NCI-H2227 treated with DMSO at 0.1 percent for 48 hours (cell line): ENCODE measurements around the gene FAM78B.

ENCODE experiments used
- DNase-seq: peaks from one replicate; lab custom pipeline; 2025; lab: John Stamatoyannopoulos, UW

FAM78B gene

DNA sequence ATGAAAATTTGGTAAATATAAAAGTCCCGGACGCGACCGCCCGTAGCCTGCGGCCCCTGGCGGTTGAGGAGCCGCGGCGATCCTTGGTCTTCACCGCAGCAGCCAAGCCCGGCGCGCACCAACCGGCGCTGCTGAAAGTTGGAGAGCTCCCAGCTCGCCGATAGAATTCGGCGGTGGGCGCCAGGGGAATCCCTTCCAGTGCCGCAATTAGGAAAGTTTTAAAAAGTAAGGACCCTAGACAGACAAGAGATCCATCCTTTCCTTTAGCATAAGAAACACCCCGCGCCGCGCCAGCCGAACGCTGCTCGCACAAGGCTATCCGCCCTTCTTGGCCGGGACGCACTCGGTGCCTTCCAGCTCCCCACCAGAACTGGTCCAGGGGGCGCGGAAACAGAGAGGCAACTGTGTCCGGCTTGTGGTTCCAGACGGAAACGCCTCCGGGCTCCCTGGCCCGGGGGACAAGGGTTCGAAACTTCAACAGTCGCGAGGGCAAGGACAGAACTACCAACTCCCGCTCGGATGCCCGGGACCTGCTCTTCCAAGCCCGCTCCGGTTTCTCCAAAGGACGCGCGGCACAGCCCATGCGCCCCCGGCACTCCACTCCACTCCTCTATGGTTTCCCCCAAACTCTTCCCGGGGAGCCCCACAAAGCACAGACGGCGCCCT, 1.7 kb downstream of the FAM78B start:
- peak; percentile 17 for DNase-seq

DNA sequence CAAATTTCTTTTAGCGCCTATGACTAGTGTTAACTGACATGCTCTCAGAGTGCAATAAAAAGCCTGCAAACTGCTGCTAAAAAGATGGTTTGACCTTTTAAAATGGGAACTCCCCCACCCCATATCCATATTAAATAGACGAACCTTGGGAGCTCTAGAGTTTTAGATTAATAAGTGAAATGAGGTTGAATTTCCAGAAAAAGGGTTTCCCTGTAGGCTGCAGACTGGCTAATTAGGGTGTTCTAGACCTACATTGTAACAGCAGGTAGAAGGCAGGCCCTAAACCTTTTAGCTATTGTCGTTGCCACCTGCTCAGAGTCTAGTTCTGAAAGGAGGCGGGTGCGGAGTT, 2.2 kb downstream of the FAM78B start:
- no peak for DNase-seq

DNA sequence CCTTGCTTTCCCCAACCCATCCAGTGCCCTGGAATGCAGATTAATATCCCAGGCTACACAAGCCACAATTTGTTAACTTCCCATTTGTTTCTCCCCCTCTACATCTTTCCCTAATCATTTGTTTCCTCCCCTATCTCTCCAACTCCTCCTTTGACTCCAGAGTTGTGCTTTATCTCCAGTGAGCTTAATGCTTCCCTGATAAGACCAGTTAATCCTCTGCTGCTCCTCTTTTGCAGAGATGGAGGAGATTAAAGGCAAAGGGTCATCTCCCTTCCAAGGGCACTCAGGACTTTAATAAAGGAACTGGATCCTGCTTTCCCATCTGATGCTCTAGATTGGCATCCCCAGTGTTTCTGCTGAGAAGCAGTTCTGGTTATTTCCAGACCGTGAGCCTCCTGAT, 7.1 kb downstream of the FAM78B start:
- DNase-seq, result no peak

DNA sequence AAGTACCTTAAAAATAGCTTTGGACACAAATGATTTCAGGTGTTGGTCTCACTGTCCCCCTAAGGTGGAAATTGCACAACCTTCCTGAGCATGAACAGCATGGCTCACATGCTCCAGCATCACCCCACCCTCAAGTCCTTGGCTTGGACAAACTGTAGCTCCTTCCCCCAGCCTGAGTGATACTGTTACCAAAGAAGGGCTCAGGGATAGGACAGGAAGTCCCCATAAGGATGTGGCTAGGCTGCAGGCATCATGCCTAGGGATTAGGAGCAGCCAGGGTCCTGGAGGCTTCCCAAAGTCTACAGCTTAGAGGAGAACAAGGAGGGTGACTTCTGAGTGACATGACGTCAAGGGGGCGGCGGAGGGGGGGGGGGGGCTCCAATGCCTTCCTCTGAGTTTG, 10.1 kb downstream of the FAM78B start:
- DNase-seq, result no peak

DNA sequence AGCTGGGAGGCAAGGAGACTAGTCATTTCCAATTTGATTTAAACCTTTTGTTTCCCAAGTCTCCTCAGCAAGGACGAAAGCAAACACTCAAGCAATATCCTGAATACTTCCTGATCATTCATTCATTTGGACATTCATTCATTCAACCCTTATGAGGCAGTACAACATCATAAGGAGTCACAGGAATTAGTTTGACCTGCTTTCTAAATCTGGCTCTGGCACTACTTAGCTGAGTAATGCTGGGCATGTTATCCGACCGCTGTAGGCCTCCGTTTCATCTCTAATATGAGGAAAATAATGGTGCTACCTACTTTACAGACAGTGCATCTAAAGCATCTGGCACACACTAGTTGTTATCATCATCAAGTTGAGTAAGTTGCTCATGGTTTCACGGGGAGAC, 11.7 kb downstream of the FAM78B start:
- no peak for DNase-seq

DNA sequence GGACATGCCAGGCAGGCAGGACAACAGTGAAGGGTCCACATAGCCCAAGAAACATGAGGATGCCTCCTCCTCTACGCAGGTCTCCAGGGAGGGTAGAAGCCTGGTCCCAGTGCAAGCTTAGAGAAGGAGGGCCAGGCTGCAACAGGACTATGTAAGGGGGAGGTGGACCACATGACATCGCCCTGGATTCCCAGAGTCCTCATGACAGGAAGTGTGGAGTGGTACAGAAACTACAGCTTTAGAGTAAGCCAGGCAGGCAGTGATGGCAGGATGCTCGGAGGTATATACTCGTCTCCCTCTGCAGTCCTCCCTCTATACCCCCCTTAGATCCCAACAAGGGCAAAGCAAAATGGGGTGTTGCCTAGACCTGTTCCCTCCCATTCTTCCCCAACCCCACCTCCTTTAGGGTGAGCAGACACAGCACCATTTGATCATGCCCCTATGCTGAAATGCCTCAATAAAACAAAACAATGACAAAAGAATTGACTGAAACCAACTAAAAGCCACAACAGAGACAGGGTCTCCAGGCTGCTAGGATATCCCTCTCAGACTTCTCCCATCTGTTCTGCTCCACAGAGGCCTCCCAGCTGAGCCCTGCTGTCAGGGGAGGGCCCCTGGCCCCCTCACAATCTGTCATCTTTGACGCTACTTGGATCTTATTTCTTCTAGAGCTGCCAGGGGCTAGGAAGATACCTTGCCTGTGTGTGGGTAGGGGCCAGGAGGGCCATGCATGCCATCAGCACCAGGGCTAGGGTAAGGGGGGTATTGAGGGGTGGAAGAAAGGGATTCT, 13.1 kb downstream of the FAM78B start:
- no peak for DNase-seq

DNA sequence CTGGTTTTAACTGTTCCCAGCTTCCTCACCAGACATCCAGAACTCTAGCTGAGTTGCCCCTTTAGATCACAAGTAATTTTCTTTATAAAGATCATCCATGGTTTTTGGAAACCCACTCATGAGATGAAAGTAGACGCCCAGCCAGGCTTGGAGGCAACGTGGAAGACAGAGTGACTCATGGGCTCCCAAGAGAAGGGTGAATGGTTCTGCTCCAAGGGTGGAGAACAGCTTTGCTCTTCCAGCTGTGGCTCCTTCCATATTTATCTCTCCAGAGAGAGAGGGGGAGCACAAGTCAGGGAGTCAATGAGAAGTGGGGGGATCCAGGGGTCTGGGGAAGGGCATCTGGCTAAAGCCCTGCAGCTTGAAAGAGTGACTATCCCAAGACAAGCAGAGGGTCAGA, 13.8 kb downstream of the FAM78B start:
- DNase-seq, result no peak

DNA sequence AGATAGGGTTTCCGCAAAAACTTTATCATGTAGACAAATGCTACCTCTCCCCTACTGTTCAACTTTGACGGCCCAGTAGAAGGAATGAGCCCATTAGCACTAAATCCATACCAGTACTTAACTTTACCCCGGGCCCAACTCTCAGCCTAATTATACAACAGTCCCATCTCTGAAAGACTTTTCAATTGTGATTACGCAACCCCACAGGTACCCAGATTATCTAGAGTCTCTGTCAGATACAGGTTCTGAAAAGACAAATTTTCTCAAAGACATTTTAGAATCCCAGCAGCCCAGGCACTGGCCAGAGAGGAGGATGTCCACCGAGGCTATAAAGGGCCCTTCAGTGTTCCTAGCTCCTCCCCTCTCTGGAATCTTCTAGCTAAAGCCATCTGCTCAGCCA, 15.0 kb downstream of the FAM78B start:
- DNase-seq, result no peak

DNA sequence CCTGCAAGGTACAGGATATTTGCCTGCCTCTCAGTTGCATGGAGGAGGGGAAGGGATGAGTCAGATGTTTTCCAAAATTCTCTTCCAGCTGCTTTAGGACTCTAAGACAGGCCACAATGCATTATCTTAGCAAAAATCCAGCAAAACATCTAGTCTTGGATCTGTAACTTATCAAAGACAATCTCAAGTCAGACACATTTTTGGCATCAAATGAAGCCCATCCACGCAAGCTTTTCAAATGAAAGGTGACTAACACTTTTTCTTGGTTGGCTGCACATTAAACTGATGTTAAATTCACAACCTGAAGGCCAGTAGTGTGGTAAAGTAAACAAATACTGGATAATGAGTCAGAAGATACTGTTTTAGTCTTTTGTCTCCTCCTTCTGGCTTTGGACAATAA, 21.3 kb downstream of the FAM78B start:
- DNase-seq, result no peak

DNA sequence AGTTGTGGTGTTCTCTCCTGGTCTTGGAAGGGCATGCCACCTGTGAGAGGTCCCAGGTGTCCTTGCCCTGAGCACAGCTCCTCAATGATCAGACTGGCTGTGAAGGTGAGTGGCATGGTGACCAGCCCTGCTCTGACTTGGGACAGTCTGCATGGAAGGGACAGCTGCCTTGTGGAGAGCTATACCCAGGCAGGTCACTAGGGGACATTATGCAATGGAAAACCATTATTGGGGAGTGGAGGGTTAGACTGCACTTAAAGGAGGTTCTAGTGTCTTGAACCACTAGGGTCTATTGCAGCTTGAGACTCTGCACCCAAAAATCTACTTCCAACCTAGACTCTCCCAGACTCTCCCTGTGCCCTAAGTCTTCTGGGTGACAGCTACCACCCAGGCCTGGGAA, 24.8 kb downstream of the FAM78B start:
- DNase-seq, result no peak

DNA sequence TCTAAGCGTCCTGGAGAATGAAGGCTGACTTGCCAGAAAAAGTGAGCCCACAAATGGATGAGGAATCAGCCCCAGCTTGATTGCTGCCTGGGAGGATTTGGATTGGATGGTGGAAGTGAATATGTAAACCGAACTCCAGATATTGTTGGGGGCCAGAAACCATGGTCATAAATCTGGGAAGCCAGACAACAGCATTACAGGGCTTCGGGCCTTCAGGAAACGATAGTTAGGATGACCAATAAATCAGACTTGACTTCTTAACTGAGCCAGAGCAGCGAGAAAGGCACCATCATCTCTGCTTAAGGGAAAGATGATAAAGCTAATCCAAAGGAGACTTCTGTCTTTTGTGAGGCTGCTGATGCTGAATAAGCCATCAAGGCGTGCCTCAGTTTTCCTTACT, 26.6 kb downstream of the FAM78B start:
- DNase-seq, result no peak

DNA sequence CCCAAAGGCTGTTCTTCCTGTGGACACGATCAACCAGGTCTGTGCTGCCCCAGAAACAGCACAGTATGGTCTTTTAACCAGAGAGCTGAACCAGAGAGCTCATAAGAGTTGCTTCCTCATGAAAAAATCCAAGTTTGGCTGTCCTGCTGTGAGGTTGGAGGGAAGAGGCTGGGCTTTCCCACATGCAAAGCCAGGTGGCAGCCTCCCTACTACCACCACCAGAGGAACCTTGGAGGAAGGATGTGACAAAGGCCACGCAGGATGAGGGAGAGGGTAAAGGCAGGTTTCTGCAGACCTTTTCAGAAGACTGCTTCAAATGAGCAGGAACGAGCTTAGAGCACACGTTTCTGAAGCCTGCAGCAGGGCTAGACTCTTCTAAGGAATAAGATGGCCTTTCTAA, 27.1 kb downstream of the FAM78B start:
- no peak for DNase-seq

DNA sequence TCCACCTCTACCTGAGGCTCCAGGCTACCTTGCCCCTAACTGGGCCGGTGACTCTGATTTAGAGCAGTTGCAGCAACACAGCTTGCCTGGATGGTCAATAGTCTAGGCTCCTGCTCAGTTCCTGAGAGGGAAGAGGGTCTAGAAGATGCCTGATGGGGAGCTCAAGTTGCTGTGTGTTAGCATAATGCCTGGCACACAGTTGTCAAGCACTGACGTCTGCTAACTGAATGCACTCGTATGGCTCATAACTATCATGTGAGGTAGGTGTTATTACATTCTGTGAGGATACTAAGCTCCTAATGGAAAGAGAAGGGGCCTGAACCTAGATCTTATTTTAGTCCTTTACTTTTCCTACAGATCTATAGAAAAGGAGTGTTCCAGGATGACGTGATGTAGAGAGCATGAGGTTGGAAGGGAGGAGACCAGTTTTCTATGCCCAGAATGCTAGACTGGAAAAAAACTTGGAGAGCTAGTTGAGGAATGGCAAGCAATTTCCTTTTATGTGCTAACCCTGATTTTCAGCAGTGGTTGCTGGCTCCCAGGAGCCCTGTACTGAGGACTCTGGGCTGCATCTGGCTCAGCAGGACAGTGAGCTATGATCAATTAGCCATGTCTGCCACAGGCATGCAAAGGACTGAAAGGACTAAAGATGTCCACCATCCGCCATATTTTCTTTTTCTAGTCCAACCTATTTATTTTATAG, 30.0 kb downstream of the FAM78B start:
- no peak for DNase-seq

DNA sequence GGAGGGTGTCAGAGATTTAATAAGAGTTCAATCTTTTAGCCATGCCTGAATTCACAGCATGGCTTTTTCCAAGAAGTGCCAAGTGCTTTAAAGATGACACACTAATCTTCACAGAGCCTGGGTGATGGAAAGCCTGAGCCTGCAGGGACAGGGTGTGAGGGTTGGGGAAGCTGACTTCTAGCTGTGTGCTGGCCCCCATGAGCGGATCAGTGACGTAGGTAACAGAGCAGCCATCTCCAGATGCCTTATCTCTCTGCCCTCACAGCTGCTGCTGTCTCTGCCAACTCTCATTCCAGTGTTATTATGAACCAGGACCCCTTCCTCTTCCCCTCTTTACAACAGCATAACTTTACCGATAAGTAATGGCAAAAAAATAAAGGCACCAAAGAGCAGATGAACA, 30.6 kb downstream of the FAM78B start:
- DNase-seq, result no peak

DNA sequence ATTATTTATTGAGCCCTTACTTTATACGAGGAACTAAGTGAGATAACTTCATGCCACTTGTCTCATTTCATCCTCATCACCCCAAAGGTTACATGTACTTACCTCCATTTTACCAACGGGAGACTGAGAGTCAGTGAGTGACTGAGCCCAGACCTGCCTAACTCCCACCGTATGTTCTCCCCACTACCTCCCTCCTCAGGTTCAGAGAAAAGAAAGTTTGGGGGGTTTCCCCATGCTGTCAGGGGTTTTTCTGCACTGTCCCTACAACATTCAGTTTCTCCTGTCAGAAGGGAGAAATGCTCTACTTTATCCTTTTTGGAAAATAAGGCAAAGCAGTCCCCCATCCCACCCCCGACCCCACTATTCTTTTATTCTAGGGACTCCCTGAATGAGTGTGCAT, 32.9 kb downstream of the FAM78B start:
- no peak for DNase-seq

DNA sequence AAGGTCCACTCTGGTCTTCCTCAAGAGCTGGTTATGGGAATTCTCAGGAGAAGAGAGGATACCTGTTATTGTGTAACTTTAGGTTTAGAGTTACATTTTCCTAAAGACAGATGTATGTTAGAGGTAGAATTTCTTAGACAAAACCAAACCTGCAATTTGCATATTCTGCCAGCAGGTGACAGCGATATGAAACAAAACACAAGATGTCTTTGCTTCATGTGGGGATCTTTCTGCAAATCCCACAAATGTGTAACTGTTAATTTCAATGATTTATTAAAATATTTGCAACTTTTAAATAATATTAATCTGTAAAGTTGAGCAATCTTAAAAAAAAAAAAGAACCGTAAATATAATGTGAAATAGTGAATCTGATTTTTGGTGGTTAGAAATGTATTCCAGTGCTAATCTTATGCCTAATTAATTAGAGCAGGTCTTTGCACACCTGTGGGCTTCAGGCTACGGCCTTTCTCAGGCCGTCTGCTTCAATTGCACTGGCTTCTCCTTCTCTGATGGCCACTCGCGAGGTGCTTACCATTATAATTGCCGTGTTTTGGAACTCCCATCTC, 33.4 kb downstream of the FAM78B start:
- DNase-seq, result no peak

DNA sequence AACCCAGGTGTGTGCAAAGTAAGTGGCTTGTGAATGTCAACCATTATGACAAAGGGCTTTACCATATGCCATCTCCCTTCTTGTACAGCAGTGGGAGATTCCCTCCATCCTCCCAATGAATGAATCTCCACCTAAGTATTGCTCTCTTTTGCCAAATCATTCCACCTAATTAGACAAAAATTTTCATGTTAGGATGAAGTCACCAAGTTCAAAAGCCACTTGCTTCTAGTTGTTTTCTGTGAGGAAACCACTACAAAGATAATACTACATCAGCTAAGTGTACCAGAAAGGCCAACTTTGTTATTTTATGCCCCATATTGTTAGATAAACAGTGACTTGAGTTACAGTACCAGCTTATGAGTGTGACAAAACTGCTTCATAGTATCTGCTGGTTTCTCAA, 34.3 kb downstream of the FAM78B start:
- DNase-seq, result no peak

DNA sequence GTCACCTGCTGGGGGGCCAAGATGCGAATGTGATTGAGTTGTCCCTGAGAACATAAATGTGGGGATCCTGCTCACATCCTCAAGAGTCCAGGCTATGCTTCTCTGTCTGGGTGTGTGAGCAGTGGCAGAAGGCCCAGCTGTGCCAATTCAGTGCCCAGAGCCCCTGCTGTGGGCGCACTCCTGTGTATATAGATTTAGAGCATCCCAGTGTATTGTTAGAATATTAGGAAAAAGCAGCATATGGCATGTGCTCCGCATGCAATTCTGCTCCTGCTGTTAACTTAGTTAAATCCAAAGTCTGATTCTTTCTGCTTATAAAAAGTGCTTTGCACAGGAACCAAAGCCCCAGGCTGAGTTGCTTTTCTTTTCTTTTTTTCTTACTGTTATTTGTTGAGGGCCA, 37.8 kb downstream of the FAM78B start:
- no peak for DNase-seq

DNA sequence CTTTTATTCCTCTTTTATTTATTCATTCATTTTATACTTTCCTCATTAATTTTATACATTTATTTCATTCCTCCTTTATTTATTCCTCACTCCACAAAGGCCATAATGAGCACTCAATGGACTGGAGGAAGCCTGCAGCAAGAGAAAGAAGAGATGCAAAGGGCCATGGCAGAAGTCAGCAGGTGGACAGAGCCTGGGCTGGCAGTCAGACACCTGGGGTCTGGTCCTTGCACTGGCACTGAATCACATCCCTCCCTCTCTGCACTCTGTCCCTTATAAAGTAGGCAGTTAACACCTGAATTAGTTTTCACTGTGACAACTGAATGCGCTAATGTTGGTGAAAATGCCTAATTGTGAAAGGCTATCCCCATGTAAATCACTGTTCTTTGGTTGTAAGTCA, 38.6 kb downstream of the FAM78B start:
- no peak for DNase-seq

DNA sequence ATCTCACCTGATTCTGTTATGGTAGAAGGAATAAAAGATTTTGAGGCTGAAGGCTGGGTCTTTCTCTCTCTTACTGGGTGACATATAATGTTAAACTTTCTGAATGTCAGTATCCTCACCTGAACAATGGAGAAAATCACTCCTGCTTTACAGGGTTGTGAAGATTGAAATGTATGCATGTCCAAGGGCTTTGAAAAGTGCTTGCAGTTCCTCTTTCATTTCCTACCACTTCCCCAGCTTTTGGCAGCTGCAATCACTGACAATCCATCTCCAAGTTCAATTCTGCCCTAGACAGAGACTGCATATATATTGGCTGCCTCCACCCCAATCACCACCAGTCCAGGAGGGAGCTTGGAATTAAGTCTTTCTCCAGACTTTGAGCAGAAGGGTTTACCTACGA, 39.8 kb downstream of the FAM78B start:
- no peak for DNase-seq

DNA sequence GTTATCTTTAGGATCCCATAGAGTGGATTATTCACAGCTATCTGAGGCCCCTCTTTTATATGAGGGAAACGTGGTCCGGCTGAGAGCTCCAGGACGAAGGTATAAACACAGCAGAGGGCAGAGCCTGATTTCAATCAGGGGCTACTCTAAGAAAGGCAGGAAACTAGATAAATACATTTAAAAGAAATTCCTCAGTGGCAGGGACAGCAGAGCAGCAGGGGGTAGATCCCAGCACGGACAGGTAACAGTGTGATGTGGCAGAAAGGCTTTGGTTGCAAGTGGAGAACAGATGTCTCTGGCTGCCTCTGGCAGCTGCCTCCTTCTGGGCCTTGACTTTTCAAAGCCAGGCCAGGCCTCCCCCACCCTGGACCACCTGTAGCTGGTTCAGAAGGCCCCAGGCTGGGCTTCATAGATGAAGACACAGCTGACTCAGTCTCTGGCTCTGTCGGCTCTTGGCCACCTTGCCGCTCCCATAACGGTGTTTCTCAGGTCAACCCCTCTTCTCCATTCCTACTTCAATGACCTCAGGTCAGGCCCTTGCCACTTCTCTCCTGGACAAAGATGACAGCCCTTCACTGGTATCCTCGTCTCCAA, 43.8 kb downstream of the FAM78B start:
- no peak for DNase-seq

DNA sequence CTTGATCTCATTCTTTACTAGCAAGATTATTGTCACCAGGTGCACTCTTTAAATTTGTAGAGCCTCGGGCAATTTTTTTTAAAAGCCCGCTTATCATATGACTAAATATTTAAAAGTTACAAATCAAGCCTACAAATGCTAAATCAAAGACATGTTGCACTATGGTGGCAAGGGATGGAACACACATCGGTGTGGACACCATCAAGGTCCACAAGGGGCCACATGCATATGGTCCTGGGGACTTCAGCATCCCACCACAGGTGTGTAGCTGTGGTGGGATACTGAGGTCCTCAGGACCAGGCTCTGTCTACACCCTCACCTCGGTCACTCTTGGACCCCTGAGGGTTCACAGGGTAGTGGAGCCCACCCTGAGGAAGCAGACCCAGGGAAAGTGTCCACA, 45.8 kb downstream of the FAM78B start:
- DNase-seq, result no peak

DNA sequence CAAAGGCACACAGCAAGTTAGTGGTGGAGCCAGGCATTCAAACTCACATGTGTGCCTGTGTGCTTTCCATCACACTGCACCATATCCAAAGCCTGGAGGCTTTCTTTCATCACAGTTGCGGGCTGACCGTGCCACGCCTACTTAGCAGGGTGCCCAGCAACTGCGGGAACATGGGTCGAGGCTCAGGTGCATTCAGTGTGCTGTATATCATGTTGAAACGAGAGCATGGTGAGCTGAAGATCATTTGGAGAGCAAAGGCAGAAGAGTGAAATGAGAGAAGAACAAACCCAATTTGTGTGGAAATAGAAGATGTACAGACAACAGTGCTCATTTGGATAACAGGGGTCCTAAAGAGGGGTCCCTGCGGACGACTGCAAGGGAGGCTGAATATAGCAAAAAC, 46.5 kb downstream of the FAM78B start:
- DNase-seq, result no peak
